ENCODE results near the gene TRIO.

- TF ChIP-seq CTCF (IDR thresholded peaks at IDR 0.05; ENCODE audit: low read length) (no peak), EZH2 (optimal IDR thresholded peaks at IDR 0.05; ENCODE audit: low read depth, low read length) (no peak)
Measured at GRCh38 chr5:14298126-14298847, 155.1 kb downstream of the TRIO start.
